Measurements from ENCODE around the gene RPL4.

RPL4 gene

DNA sequence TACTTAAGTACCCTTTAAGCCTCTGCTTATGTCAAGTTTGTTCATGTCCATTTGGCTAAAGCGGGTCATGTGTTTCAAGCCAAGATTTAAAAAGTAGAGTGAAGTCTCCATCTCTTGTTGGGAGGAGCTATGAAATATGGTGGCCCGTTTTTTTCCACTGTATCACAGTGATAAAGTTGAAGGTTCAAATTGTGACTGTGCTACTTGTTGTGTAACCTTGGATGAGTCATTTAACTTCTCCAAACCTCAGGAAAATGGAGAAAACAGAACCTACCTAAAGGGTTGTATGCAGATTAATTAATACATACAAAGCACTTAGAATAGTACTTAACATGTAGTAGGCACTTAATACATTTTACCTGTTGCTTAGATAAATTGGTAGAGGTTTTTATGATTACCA is 50.5 kb downstream of the RPL4 start:
- no peak for DNase-seq (ENCODE audit: low spot score)

GRCh38 chr15:66452971-66453580 is 51.6 kb downstream of the RPL4 start:
- DNase-seq (ENCODE audit: low spot score): no peak

GRCh38 chr15:66452420-66452819 is 52.2 kb downstream of the RPL4 start:
- DNase-seq (ENCODE audit: low spot score): no peak
